Measurements from ENCODE around the gene PAAF1.

The PAAF1 gene

GRCh38 chr11:73946798-73947458 is 70.1 kb downstream of the PAAF1 start:
- no peak for FAIRE-seq

- FAIRE-seq: no peak
These were observed 72.4 kb downstream of the PAAF1 start for GRCh38 chr11:73949246-73949645.

- FAIRE-seq: no peak
These were observed 73.1 kb downstream of the PAAF1 start for GRCh38 chr11:73949912-73950311.

GRCh38 chr11:73950869-73951710 is 74.3 kb downstream of the PAAF1 start, which contains the start of gene DNAJB13:
Gene DNAJB13 (plus strand): TSS chr11:73951026. CDS start chr11:73951070, 44 bp downstream.
- FAIRE-seq: no peak

- FAIRE-seq: no peak
These were observed 75.0 kb downstream of the PAAF1 start for GRCh38 chr11:73951797-73952196.

- FAIRE-seq: no peak
These were observed 80.3 kb downstream of the PAAF1 start for GRCh38 chr11:73956876-73957653.

GRCh38 chr11:73957654-73958361 is 81.0 kb downstream of the PAAF1 start:
- FAIRE-seq: no peak

- no peak for FAIRE-seq
These were observed 81.8 kb downstream of the PAAF1 start for GRCh38 chr11:73958521-73959141.

GRCh38 chr11:73961321-73961720 is 84.5 kb downstream of the PAAF1 start:
- FAIRE-seq: no peak

- no peak for FAIRE-seq
These were observed 85.4 kb downstream of the PAAF1 start for GRCh38 chr11:73962101-73962705.

- no peak for FAIRE-seq
These were observed 87.1 kb downstream of the PAAF1 start for GRCh38 chr11:73963861-73964260.

- no peak for FAIRE-seq
These were observed 88.4 kb downstream of the PAAF1 start for GRCh38 chr11:73965076-73965763.

GRCh38 chr11:73965764-73966121 is 88.9 kb downstream of the PAAF1 start:
- FAIRE-seq: no peak

GRCh38 chr11:73968356-73968966 is 91.7 kb downstream of the PAAF1 start:
- no peak for FAIRE-seq

- FAIRE-seq: no peak
These were observed 92.3 kb downstream of the PAAF1 start for GRCh38 chr11:73969091-73969490.

- FAIRE-seq: no peak
These were observed 93.4 kb downstream of the PAAF1 start for GRCh38 chr11:73969991-73970800.

- no peak for FAIRE-seq
These were observed 94.4 kb downstream of the PAAF1 start for GRCh38 chr11:73971175-73971719.

GRCh38 chr11:73972187-73972586 is 95.4 kb downstream of the PAAF1 start:
- FAIRE-seq: no peak
